OCI-LY7 (cell line): ENCODE data around the gene DOP1A.

Experiments
- CTCF ChIP-seq: fragments of 200-600 bp; sonication (generic); conservative IDR thresholded peaks from 2 replicates; pipeline ENCODE4 v1.5.1; 2014; ENCODE audit warnings: mild to moderate bottlenecking, antibody characterized with exemption, low read length, moderate library complexity, mixed read lengths
- EZH2phosphoT487 ChIP-seq: fragments of 200-600 bp; sonication (generic); IDR thresholded peaks from 2 replicates; pipeline ENCODE4 v1.6.1; 2018; ENCODE audit warnings: low read depth, borderline replicate concordance, mild to moderate bottlenecking, mixed run types, antibody characterized with exemption, low read length, moderate library complexity, mixed read lengths

GRCh38 chr6:83188501-83188900 lies 121.0 kb downstream of the DOP1A start:
- TF ChIP-seq CTCF (no peak), EZH2phosphoT487 (no peak)
